Esophagus squamous epithelium (tissue), 5 donors: ENCODE data around the gene TUBA1C. TPM values are rescaled to one million over a fixed set of nuclear protein-coding genes. Genes with fewer than 3 reads are reported as not detected.
"Not testable (repeated sequence)": the region's sequence is repeated elsewhere in the genome, so short reads cannot be mapped to it uniquely, and the experiment has no call there.

Experiments used
- DNase-seq: peaks from one replicate; lab custom pipeline; 2025; lab: John Stamatoyannopoulos, UW
- H3K27ac ChIP-seq, 4 donors: fragments of 200-600 bp; sonication (generic); one replicate each; pipeline ENCODE4 v1.5.1; 2016 to 2019; ENCODE audit warnings: mild to moderate bottlenecking in 1 of 4
- H3K27me3 ChIP-seq, 4 donors: fragments of 200-600 bp; sonication (generic); 1 replicate in 3 of 4; 2 replicates in 1 of 4; pipeline versions ENCODE4 v1.5.1 to v1.6.0; 2017 to 2021; ENCODE audit warnings: antibody characterized with exemption in 1 of 4
- H3K36me3 ChIP-seq, 3 donors: fragments of 200-600 bp; sonication (generic); one replicate each; pipeline ENCODE4 v1.5.1; 2016 to 2019
- H3K4me1 ChIP-seq, 3 donors: fragments of 200-600 bp; sonication (generic); one replicate each; pipeline ENCODE4 v1.5.1; 2017 to 2019
- H3K4me3 ChIP-seq, 4 donors: fragments of 200-600 bp; sonication (generic); 1 replicate in 3 of 4; 2 replicates in 1 of 4; pipeline ENCODE4 v1.5.1; 2016 to 2019; ENCODE audit warnings: mild to moderate bottlenecking in 2 of 4, moderate library complexity in 1 of 4
- H3K9me3 ChIP-seq, 3 donors: fragments of 200-600 bp; sonication (generic); one replicate each; pipeline ENCODE4 v1.5.1; 2016 to 2019
- POLR2A ChIP-seq, 4 donors: fragments of 450-650 bp; IDR thresholded peaks; one replicate each; pipeline ENCODE4 v1.6.1; 2017; ENCODE audit warnings: antibody characterized with exemption in 4 of 4, mild to moderate bottlenecking in 4 of 4, moderate library complexity in 3 of 4
- WGBS, 2 donors: methylation state at CpG; one replicate each; pipeline ENCODE4 v1.1.5; 2018; 5-methylcytosine and 5-hydroxymethylcytosine counted together
- intact Hi-C: fragments of 100-400 bp; cut with DNase I; formaldehyde crosslinking; loops from one replicate; pipeline ENCODE4 v1.15.0; 2022
- total RNA-seq, 4 donors: library from RNA; depleted of rRNA; stranded (reverse); fragments of >200 nt; gene quantifications; one replicate each; pipeline ENCODE4 v1.1.0, GENCODE V29; 2016
- TF ChIP-seq, protein P1 (sequence below), 6 experiments: fragments of 450-650 bp in 4 of 6; fragments of 200-600 bp in 2 of 6; sonication (generic) in 2 of 6; IDR thresholded peaks; one replicate each; pipeline ENCODE4 v1.5.1; 2016 to 2019; ENCODE audit warnings: antibody characterized with exemption in 6 of 6, mild to moderate bottlenecking in 4 of 6, moderate library complexity in 4 of 6
- donor health status: DM: yes; HTN: yes; CAD: no.

The TUBA1C gene
- total RNA-seq, 4 donors from 2014 or later, result 587 to 1,132 (median 718) TPM

DNA sequence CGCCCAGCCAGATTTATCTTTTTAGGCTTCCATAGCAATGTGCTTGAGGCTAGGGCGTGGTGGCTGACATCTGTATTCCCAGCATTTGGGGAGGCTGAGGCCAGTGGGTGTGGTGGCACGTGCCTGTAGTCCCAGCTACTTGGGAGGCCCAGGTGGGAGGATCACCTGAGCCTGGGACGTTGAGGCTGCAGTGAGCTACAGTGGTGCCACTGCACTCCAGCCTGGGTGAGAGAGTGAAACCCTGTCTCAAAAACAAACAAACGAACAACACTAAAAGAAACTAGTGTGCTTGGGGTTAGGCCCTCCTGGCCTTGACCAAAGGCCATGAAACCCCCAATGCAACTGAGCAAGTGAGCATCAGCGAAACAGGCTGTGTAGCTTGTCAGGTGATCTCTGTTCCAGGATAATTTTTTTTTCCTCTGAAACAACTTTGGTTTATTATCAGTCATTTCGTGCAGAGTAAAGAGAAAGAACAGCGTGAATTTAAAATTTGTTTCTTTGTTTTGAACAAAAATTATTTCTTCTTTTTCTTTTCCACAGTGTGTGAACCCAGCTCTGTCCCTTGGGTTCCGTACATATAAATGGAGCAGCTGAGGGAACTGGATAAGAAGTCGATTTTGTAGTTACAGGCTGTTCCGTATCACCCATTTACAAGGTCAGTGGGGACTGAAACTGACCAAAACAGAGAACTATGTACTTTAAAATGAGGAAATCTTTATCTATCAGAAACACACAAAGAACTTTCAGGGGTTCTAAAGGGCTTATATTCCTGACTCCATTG is 8.8 kb upstream of the TUBA1C start:
- Histone ChIP-seq H3K27me3 (no peaks in the 10 kb centered on the region), H3K4me1 (peaks cover 0 to 25% (median 6%) of the 10 kb centered on the region in 3 donors), H3K4me3 (no peak overlapping the region), H3K36me3 (no peaks in the 10 kb centered on the region), H3K27ac (peak overlapping the region in 1 of 4 donors; percentile 7), H3K9me3 (no peaks in the 10 kb centered on the region)
- intact Hi-C loops, result no loop called here
- TF ChIP-seq POLR2A (IDR thresholded peaks at IDR 0.05), result no peak
- TF ChIP-seq, protein P1, sequence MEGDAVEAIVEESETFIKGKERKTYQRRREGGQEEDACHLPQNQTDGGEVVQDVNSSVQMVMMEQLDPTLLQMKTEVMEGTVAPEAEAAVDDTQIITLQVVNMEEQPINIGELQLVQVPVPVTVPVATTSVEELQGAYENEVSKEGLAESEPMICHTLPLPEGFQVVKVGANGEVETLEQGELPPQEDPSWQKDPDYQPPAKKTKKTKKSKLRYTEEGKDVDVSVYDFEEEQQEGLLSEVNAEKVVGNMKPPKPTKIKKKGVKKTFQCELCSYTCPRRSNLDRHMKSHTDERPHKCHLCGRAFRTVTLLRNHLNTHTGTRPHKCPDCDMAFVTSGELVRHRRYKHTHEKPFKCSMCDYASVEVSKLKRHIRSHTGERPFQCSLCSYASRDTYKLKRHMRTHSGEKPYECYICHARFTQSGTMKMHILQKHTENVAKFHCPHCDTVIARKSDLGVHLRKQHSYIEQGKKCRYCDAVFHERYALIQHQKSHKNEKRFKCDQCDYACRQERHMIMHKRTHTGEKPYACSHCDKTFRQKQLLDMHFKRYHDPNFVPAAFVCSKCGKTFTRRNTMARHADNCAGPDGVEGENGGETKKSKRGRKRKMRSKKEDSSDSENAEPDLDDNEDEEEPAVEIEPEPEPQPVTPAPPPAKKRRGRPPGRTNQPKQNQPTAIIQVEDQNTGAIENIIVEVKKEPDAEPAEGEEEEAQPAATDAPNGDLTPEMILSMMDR (IDR thresholded peaks at IDR 0.05), result no peak
- 85 to 90% methylated on average over 7 of the region's 11 CpGs for WGBS, 2 donors
- no peak for DNase-seq

DNA sequence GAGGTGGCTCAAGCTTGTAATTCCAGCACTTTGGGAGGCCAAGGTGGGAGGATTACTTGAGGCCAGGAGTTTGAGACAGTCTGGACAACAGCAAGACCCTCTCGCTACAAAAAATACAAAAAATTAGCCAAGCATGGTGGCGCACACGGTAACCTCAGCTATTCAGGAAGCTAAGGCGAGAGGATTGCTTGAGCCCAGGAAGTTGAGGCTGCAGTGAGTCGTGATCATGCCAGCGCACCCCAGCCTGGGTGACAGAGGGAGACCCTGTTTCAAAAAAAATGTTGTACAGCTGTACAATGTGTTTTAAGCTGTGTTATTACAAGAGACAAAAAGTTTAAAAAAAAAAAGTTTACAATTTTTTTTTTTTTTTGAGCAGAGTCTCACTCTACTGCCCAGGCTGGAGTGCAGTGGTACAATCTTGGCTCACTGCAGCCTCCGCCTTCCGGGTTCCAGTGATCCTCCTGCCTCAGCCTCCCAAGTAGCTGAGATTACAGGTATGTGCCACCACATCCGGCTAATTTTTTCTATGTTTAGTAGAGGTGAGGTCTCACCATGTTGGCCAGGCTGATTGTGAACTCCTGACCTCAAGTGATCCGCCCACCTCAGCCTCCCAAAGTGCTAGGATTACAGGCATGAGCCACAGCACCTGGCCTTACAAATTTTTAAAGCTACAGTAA is 7.2 kb upstream of the TUBA1C start:
- intact Hi-C loops, H3K27ac ChIP-seq, H3K9me3 ChIP-seq, DNase-seq, H3K27me3 ChIP-seq, H3K36me3 ChIP-seq, H3K4me3 ChIP-seq: not testable (repeated sequence)
- peaks cover 0 to 28% (median 6%) of the 10 kb centered on the region in 3 donors for H3K4me1 ChIP-seq
- 83 to 91% methylated on average over 10 of the region's 10 CpGs for WGBS, 2 donors

DNA sequence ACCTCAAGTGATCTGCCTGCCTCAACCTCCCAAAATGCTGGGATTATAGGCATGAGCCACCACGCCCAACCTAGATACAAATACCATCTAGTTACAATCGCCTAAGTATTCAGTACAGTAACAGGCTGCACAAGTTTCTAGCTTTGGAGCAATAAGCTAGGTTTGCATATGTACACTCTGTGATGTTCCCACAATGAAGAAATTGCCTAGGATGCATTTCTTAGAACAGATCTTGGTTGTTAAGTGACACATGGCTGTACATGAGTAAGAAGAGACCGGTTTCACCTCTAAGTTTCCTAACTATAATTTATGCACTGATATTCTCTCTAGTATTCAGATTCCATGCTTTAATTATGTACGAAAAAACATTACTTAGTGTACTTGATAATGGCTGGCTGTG is 5.4 kb upstream of the TUBA1C start:
- TF ChIP-seq, protein P1 (IDR thresholded peaks at IDR 0.05), result no peak
- TF ChIP-seq POLR2A (IDR thresholded peaks at IDR 0.05), result no peak
- Histone ChIP-seq H3K36me3 (no peaks in the 10 kb centered on the region), H3K27ac (peak overlapping the region in 3 of 4 donors; percentile 36 to 81 (median 67)), H3K27me3 (no peaks in the 10 kb centered on the region), H3K9me3 (no peaks in the 10 kb centered on the region), H3K4me1 (peaks cover 3 to 44% (median 18%) of the 10 kb centered on the region in 3 donors), H3K4me3 (no peak overlapping the region)
- intact Hi-C loops, result no loop called here
- no peak for DNase-seq
- 66 to 71% methylated on average over 4 of the region's 4 CpGs for WGBS, 2 donors

DNA sequence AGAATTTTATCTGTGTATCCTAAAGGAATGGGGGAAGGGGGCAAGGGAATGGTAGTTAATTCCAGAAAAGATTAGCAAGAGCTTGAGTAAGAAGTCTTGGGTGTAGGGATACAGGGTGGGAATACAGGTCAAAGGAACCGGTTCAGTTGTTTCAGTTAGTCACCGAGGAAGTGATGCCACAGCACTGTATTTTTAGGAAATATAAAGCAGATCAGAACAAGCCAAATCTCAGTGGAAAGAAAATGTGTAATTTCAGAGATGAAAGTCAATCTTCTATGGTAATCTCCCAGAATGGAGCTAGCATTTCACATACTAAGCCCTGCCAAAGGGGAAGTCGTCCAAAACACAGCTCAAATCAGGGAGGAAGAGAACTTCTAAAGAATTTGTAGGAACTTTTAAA is 4.7 kb upstream of the TUBA1C start:
- TF ChIP-seq POLR2A (IDR thresholded peaks at IDR 0.05), result no peak
- TF ChIP-seq, protein P1 (IDR thresholded peaks at IDR 0.05), result no peak
- intact Hi-C loops, result no loop called here
- Histone ChIP-seq H3K9me3 (no peaks in the 10 kb centered on the region), H3K27ac (peak overlapping the region in 3 of 4 donors; percentile 1 to 81 (median 46)), H3K36me3 (no peaks in the 10 kb centered on the region), H3K4me3 (no peak overlapping the region), H3K27me3 (no peaks in the 10 kb centered on the region), H3K4me1 (peaks cover 3 to 44% (median 18%) of the 10 kb centered on the region in 3 donors)
- DNase-seq, result no peak
- 19 to 37% methylated on average over 3 of the region's 3 CpGs for WGBS, 2 donors

DNA sequence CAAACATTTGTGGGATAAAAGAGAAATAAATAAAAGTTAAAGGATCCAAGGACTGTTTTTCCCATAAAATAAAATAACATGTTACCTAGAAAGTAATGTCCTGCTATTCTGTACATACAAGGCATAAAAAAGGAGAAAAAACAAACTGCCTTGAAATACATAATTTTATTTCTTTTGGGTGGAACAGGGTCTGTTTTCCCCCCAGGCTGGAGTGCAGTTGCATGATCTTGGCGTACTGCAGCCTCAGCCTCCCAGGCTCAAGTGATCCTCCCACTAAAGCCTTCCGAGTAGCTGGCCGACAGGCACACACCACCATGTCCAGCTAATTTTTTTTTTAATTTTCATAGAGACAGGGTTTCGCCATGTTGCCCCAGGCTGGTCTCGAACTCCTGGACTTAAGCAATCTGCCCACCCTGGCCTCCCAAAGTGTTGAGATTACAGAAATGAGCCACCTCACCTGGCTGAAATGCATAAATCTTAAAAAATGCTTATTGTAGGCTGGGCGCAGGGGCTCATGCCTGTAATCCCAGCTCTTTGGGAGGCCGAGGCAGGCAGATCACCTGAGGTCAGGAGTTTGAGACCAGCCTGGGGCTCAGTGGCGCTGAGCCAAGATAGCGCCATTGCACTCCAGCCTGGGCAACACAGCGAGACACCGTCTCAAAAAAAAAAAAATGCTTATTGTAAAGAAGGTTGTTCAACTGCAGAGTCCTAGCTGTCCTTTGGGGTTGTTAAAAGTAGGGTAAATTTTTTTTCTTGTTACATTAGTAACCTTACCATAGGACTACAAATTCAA is 4.1 kb upstream of the TUBA1C start:
- Histone ChIP-seq H3K27ac (peak overlapping the region in 3 of 4 donors; percentile 1 to 81 (median 46)), H3K4me1 (peaks cover 3 to 44% (median 19%) of the 10 kb centered on the region in 3 donors), H3K36me3 (no peaks in the 10 kb centered on the region), H3K9me3 (no peaks in the 10 kb centered on the region), H3K4me3 (no peak overlapping the region), H3K27me3 (no peaks in the 10 kb centered on the region)
- DNase-seq, result no peak
- TF ChIP-seq, protein P1 (IDR thresholded peaks at IDR 0.05), result no peak
- 69 to 72% methylated on average over 9 to 10 of the region's 11 CpGs for WGBS, 2 donors
- intact Hi-C loops, result no loop called here
